Lung (tissue), 12 donors: Measurements from ENCODE around the gene ATP13A2. TPM values are rescaled to one million over a fixed set of nuclear protein-coding genes. Genes with fewer than 3 reads are reported as not detected.

Experiments used
- ATAC-seq: fragments of 200-7000 bp; cut with Tn5 transposase; one replicate; pipeline ENCODE4 v1.9.1; 2020; ENCODE audit warnings: moderate number of reproducible peaks; ENCODE audit not compliant: insufficient read depth, low FRiP score
- DNase-seq, 3 donors: peaks; one replicate each; pipeline ENCODE4 v3.0.0-alpha.2; 2013 to 2017
- H3K27ac ChIP-seq, 2 donors: one replicate each; pipeline ENCODE4 v1.5.1; 2013; ENCODE audit warnings: mild to moderate bottlenecking in 2 of 2, moderate library complexity in 2 of 2, control low read depth in 1 of 2, inconsistent platforms in 1 of 2, low read depth in 1 of 2, low read length in 1 of 2
- H3K27me3 ChIP-seq, 3 donors: one replicate each; pipeline ENCODE4 v1.5.1; 2013; ENCODE audit warnings: low read length in 2 of 3; ENCODE audit not compliant: control insufficient read depth in 3 of 3, insufficient read depth in 3 of 3
- H3K36me3 ChIP-seq, 4 donors: one replicate each; pipeline ENCODE4 v1.5.1; 2013; ENCODE audit warnings: low read length in 4 of 4, mild to moderate bottlenecking in 1 of 4, moderate library complexity in 1 of 4; ENCODE audit not compliant: control insufficient read depth in 4 of 4, insufficient read depth in 4 of 4
- H3K4me1 ChIP-seq, 5 donors: one replicate each; pipeline ENCODE4 v1.5.1; 2013; ENCODE audit warnings: low read length in 5 of 5, mild to moderate bottlenecking in 2 of 5, moderate library complexity in 1 of 5; ENCODE audit not compliant: control insufficient read depth in 5 of 5, insufficient read depth in 5 of 5
- H3K4me3 ChIP-seq: one replicate; pipeline ENCODE4 v1.5.1; 2013; ENCODE audit warnings: mild to moderate bottlenecking, control low read depth, moderate library complexity
- H3K9ac ChIP-seq, 2 donors: one replicate each; pipeline ENCODE4 v1.5.1; 2013; ENCODE audit warnings: low read length in 2 of 2, control low read depth in 1 of 2; ENCODE audit not compliant: insufficient read depth in 1 of 2
- H3K9me3 ChIP-seq, 4 donors: one replicate each; pipeline ENCODE4 v1.5.1; 2013; ENCODE audit warnings: low read length in 3 of 4, mild to moderate bottlenecking in 1 of 4, moderate library complexity in 1 of 4; ENCODE audit not compliant: control insufficient read depth in 4 of 4, insufficient read depth in 3 of 4
- CTCF ChIP-seq: IDR thresholded peaks from 2 replicates; pipeline ENCODE4 v1.5.1; 2012; ENCODE audit warnings: mild to moderate bottlenecking; ENCODE audit errors: control extremely low read depth, extremely low read depth
- WGBS, 2 donors: extraction: QIAGEN DNeasy Blood & Tissue Kit; methylation state at CpG; one replicate each; pipeline ENCODE4 v1.1.7; 2013; 5-methylcytosine and 5-hydroxymethylcytosine counted together
- polyA plus RNA-seq, 2 donors: library from polyadenylated mRNA; stranded (reverse); fragments of 200-250 nt; gene quantifications; one replicate each; pipeline ENCODE4 v1.2.1, GENCODE V29; 2013
- total RNA-seq, 2 donors: library from RNA; depleted of rRNA in 1 of 2; stranded (reverse); fragments of >200 nt in 1 of 2; gene quantifications; one replicate each; pipeline ENCODE4 v1.2.1, GENCODE V29; 2014 to 2021
- donor health status: control.
- donor health status: control.
- donor health status: Bipolar disorder and iron deficiency.
- donor health status: healthy.
- donor health status: DM: yes; HTN: yes; CAD: no.

ATP13A2 gene
- total and polyA plus RNA-seq, 4 donors, result 20.2 to 50.6 (median 33.3) TPM

- Histone ChIP-seq H3K27ac (no peak overlapping the region), H3K36me3 (peaks cover 0 to 20% (median 8%) of the 10 kb centered on the region in 4 donors), H3K4me1 (peaks cover 0 to 34% (median 10%) of the 10 kb centered on the region in 5 donors), H3K9me3 (no peaks in the 10 kb centered on the region), H3K27me3 (no peaks in the 10 kb centered on the region), H3K4me3 (no peak overlapping the region), H3K9ac (no peak overlapping the region)
- TF ChIP-seq CTCF, result no peak
- peak; percentile 27 to 46 (median 40) for DNase-seq
- WGBS, 2 donors, result 94% methylated on average over 14 of the region's 14 CpGs
- no peak for ATAC-seq
Observed at GRCh38 chr1:16969057-16969611, 42.6 kb downstream of the ATP13A2 start.

- ATAC-seq, result no peak
- Histone ChIP-seq H3K27ac (no peak overlapping the region), H3K36me3 (peaks cover 0 to 20% (median 7%) of the 10 kb centered on the region in 4 donors), H3K9ac (no peak overlapping the region), H3K4me1 (peaks cover 0 to 34% (median 10%) of the 10 kb centered on the region in 5 donors), H3K4me3 (no peak overlapping the region), H3K27me3 (no peaks in the 10 kb centered on the region), H3K9me3 (no peaks in the 10 kb centered on the region)
- DNase-seq, result no peak
- TF ChIP-seq CTCF, result no peak
- WGBS, 2 donors, result 94 to 95% methylated on average over 3 of the region's 3 CpGs
Observed at GRCh38 chr1:16968372-16968771, 43.4 kb downstream of the ATP13A2 start.

GRCh38 chr1:16967962-16968361, 43.8 kb downstream of the ATP13A2 start:
- no peak for TF ChIP-seq CTCF
- H3K9me3 ChIP-seq, result peaks cover 0 to 1% (median 0%) of the 10 kb centered on the region in 4 donors
- no peak for ATAC-seq
- peaks cover 0 to 20% (median 4%) of the 10 kb centered on the region in 4 donors for H3K36me3 ChIP-seq
- H3K4me1 ChIP-seq, result peaks cover 0 to 34% (median 10%) of the 10 kb centered on the region in 5 donors
- 93 to 95% methylated on average over 21 of the region's 21 CpGs for WGBS, 2 donors
- no peak overlapping the region for H3K27ac ChIP-seq
- H3K9ac ChIP-seq, result no peak overlapping the region
- DNase-seq, result no peak
- H3K27me3 ChIP-seq, result no peaks in the 10 kb centered on the region
- no peak overlapping the region for H3K4me3 ChIP-seq

- Histone ChIP-seq H3K27me3 (no peaks in the 10 kb centered on the region), H3K9ac (no peak overlapping the region), H3K4me3 (no peak overlapping the region), H3K4me1 (peaks cover 0 to 29% (median 10%) of the 10 kb centered on the region in 5 donors), H3K27ac (peak overlapping the region in 1 of 2 donors; percentile 16), H3K36me3 (peaks cover 0 to 20% (median 4%) of the 10 kb centered on the region in 4 donors), H3K9me3 (peaks cover 0 to 1% (median 0%) of the 10 kb centered on the region in 4 donors)
- no peak for ATAC-seq
- DNase-seq, result peak; percentile 92 to 96 (median 92)
- 38 to 80% methylated on average over 7 of the region's 7 CpGs for WGBS, 2 donors
- no peak for TF ChIP-seq CTCF
Observed at GRCh38 chr1:16967095-16967575, 44.6 kb downstream of the ATP13A2 start.
